H9 (cell line): ENCODE measurements around the gene SLC35F6. TPM values are rescaled to one million over a fixed set of nuclear protein-coding genes. Genes with fewer than 3 reads are reported as not detected.

Experiments used
- DNase-seq: peaks from one replicate; pipeline ENCODE4 v3.0.0-alpha.2; 2017
- H2AFZ ChIP-seq: one replicate; pipeline ENCODE4 v1.6.1; 2013; ENCODE audit warnings: mild to moderate bottlenecking, low read length, control low read depth, moderate library complexity
- H2AK5ac ChIP-seq: 2 replicates; pipeline ENCODE4 v1.6.1; 2013; ENCODE audit warnings: low read length, control low read depth, mixed read lengths; ENCODE audit not compliant: insufficient read length
- H2BK120ac ChIP-seq: one replicate; pipeline ENCODE4 v1.6.1; 2013; ENCODE audit warnings: low read depth, mild to moderate bottlenecking, low read length, control low read depth, inconsistent platforms; ENCODE audit not compliant: poor library complexity, severe bottlenecking
- H2BK12ac ChIP-seq: 2 replicates; pipeline ENCODE4 v1.6.1; 2013; ENCODE audit warnings: low read length, control low read depth, mixed read lengths, low read depth; ENCODE audit not compliant: insufficient read length
- H2BK15ac ChIP-seq: 2 replicates; pipeline ENCODE4 v1.6.1; 2013; ENCODE audit warnings: low read depth, low read length, control low read depth
- H2BK20ac ChIP-seq: one replicate; pipeline ENCODE4 v1.6.1; 2013; ENCODE audit warnings: low read depth, mild to moderate bottlenecking, low read length, control low read depth, inconsistent platforms; ENCODE audit not compliant: poor library complexity, severe bottlenecking
- H2BK5ac ChIP-seq: 2 replicates; pipeline ENCODE4 v1.6.1; 2013; ENCODE audit warnings: low read length, control low read depth, mixed read lengths; ENCODE audit not compliant: insufficient read length
- H3K14ac ChIP-seq: 2 replicates; pipeline ENCODE4 v1.6.1; 2013; ENCODE audit warnings: low read length, control low read depth; ENCODE audit not compliant: insufficient read depth
- H3K18ac ChIP-seq: 2 replicates; pipeline ENCODE4 v1.6.1; 2013; ENCODE audit warnings: low read depth, mild to moderate bottlenecking, mixed read lengths, low read length, control low read depth; ENCODE audit not compliant: insufficient read length
- H3K23ac ChIP-seq: 2 replicates; pipeline ENCODE4 v1.6.1; 2013; ENCODE audit warnings: low read length, control low read depth, mixed read lengths, low read depth; ENCODE audit not compliant: insufficient read length
- H3K23me2 ChIP-seq: 2 replicates; pipeline ENCODE4 v1.6.1; 2013; ENCODE audit warnings: low read depth, mild to moderate bottlenecking, mixed read lengths, low read length, control low read depth; ENCODE audit not compliant: insufficient read length, poor library complexity, severe bottlenecking
- H3K27ac ChIP-seq: 2 replicates; pipeline ENCODE4 v1.5.1; 2013; ENCODE audit warnings: low read length, control low read depth, mixed read lengths, low read depth; ENCODE audit not compliant: insufficient read length
- H3K27me3 ChIP-seq: 2 replicates; pipeline ENCODE4 v1.6.1; 2013; ENCODE audit warnings: low read length, control low read depth, inconsistent platforms; ENCODE audit not compliant: insufficient read depth
- H3K4ac ChIP-seq: 2 replicates; pipeline ENCODE4 v1.6.1; 2013; ENCODE audit warnings: low read depth, mild to moderate bottlenecking, control low read depth, inconsistent platforms, low read length, moderate library complexity
- H3K4me1 ChIP-seq: 2 replicates; pipeline ENCODE4 v1.6.1; 2013; ENCODE audit warnings: low read length, control low read depth, inconsistent platforms; ENCODE audit not compliant: insufficient read depth
- H3K4me2 ChIP-seq: 2 replicates; pipeline ENCODE4 v1.6.1; 2013; ENCODE audit warnings: low read length, control low read depth, mixed read lengths; ENCODE audit not compliant: insufficient read length, insufficient read depth
- H3K56ac ChIP-seq: 2 replicates; pipeline ENCODE4 v1.6.1; 2013; ENCODE audit warnings: low read depth, mild to moderate bottlenecking, mixed read lengths, low read length, control low read depth; ENCODE audit not compliant: insufficient read length
- H3K79me1 ChIP-seq: 2 replicates; pipeline ENCODE4 v1.6.1; 2013; ENCODE audit warnings: low read depth, mild to moderate bottlenecking, moderate library complexity, low read length, control low read depth, inconsistent platforms; ENCODE audit not compliant: insufficient read depth, poor library complexity, severe bottlenecking
- H3K79me2 ChIP-seq: 2 replicates; pipeline ENCODE4 v1.6.1; 2013; ENCODE audit warnings: low read length, control low read depth, inconsistent platforms; ENCODE audit not compliant: insufficient read depth
- H3K9ac ChIP-seq: 2 replicates; pipeline ENCODE4 v1.6.1; 2013; ENCODE audit warnings: low read length, control low read depth, mixed read lengths; ENCODE audit not compliant: insufficient read length; ENCODE audit errors: extremely low read depth
- H3K9me3 ChIP-seq: one replicate; pipeline ENCODE4 v1.6.1; 2013; ENCODE audit warnings: low read depth, low read length, inconsistent platforms; ENCODE audit not compliant: control insufficient read depth
- H3T11ph ChIP-seq: one replicate; pipeline ENCODE4 v1.6.1; 2013; ENCODE audit warnings: mild to moderate bottlenecking, low read length, control low read depth, inconsistent platforms
- H4K20me1 ChIP-seq: one replicate; pipeline ENCODE4 v1.6.1; 2013; ENCODE audit not compliant: control insufficient read depth, insufficient read length, insufficient read depth
- H4K5ac ChIP-seq: 2 replicates; pipeline ENCODE4 v1.6.1; 2013; ENCODE audit warnings: low read depth, mild to moderate bottlenecking, mixed read lengths, low read length, control low read depth; ENCODE audit not compliant: insufficient read length
- H4K8ac ChIP-seq: replicated peaks from 2 replicates; pipeline ENCODE4 v1.6.1; 2013; ENCODE audit warnings: low read length, control low read depth, mixed read lengths, low read depth; ENCODE audit not compliant: insufficient read length
- H4K91ac ChIP-seq: 2 replicates; pipeline ENCODE4 v1.6.1; 2013; ENCODE audit warnings: low read depth, mild to moderate bottlenecking, moderate library complexity, mixed read lengths, low read length, control low read depth; ENCODE audit not compliant: insufficient read length
- H3K27ac Mint-ChIP-seq, 3 experiments: 2 replicates in 2 of 3; 3 replicates in 1 of 3; pipeline ENCODE4 v1.8.0; 2020 to 2021; ENCODE audit warnings: mixed read lengths in 3 of 3, mild to moderate bottlenecking in 1 of 3, moderate library complexity in 1 of 3
- H3K27me3 Mint-ChIP-seq: 2 replicates; pipeline ENCODE4 v1.8.0; 2021; ENCODE audit warnings: low read depth, mild to moderate bottlenecking, moderate library complexity, mixed read lengths
- H3K36me3 Mint-ChIP-seq, 3 experiments: 2 replicates in 2 of 3; 3 replicates in 1 of 3; pipeline ENCODE4 v1.8.0; 2020 to 2021; ENCODE audit warnings: low read depth in 3 of 3, mixed read lengths in 3 of 3; ENCODE audit not compliant: insufficient read depth in 1 of 3
- H3K4me1 Mint-ChIP-seq, 2 experiments: 2 replicates each; pipeline ENCODE4 v1.8.0; 2020; ENCODE audit warnings: mixed read lengths in 2 of 2
- H3K4me3 Mint-ChIP-seq, 2 experiments: 2 replicates in 1 of 2; 3 replicates in 1 of 2; pipeline ENCODE4 v1.8.0; 2020 to 2021; ENCODE audit warnings: mild to moderate bottlenecking in 2 of 2, mixed read lengths in 2 of 2, moderate library complexity in 1 of 2
- H3K9me3 Mint-ChIP-seq, 2 experiments: 2 replicates in 1 of 2; 3 replicates in 1 of 2; pipeline ENCODE4 v1.8.0; 2020; ENCODE audit warnings: mild to moderate bottlenecking in 2 of 2, mixed read lengths in 2 of 2, moderate library complexity in 1 of 2
- WGBS: extraction: QIAGEN DNeasy Blood & Tissue Kit; methylation state at CpG from one replicate; pipeline ENCODE4 v1.1.7; 2013; ENCODE audit warnings: missing lambda C conversion rate, low lambda C conversion rate, mixed read lengths; ENCODE audit not compliant: insufficient read length; ENCODE audit errors: extremely low coverage; 5-methylcytosine and 5-hydroxymethylcytosine counted together
- total RNA-seq: library from RNA; stranded (reverse); gene quantifications from 2 replicates; pipeline ENCODE4 v1.2.1, GENCODE V29; 2021
- TF ChIP-seq, protein P1 (sequence below): fragments of 200-600 bp; sonication (generic); conservative IDR thresholded peaks from 3 replicates; pipeline ENCODE4 v1.8.0; 2021; ENCODE audit warnings: antibody characterized with exemption, mild to moderate bottlenecking

Gene SLC35F6
- total RNA-seq, 1 experiment from 2014 or later, result 15.7 TPM

DNA sequence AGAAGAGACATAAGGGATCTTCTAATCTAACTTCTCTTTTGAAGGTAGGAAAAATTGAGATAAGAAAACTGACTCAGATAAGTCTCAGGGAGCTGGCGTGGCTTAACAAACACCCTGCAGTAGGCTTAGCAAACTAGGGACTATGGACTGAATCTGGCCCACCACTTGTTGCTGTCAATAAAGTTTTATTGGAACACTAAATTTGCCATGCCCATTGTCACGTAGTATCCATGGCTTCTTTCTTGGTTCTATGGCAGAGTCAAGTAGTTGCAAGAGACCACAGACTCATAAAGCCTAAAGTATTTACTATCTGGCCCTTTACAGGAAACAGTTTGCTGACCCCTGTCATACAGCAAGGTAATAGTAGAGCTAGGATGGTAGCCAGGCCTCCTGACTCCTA, 47.3 kb upstream of the SLC35F6 start:
- no CpG with 5 or more reads among the region's 2 CpGs for WGBS
- no peak overlapping the region for H3K4me2 ChIP-seq
- H4K8ac ChIP-seq, result no peak overlapping the region
- no peak overlapping the region for H2BK120ac ChIP-seq
- H2BK12ac ChIP-seq, result no peak overlapping the region
- H2AK5ac ChIP-seq, result no peak overlapping the region
- H2BK5ac ChIP-seq, result no peak overlapping the region
- H3K27ac ChIP-seq, result no peak overlapping the region
- Mint-ChIP-seq H3K4me3 (no peak overlapping the region), H3K9me3 (no peaks in the 10 kb centered on the region), H3K4me1 (peaks cover 13 to 18% of the 10 kb centered on the region in 2 experiments), H3K36me3 (no peaks in the 10 kb centered on the region), H3K27me3 (peaks cover 6% of the 10 kb centered on the region), H3K27ac (no peak overlapping the region)
- H3K23me2 ChIP-seq, result no peaks in the 10 kb centered on the region
- H3K4ac ChIP-seq, result no peak overlapping the region
- H3K56ac ChIP-seq, result no peak overlapping the region
- no peaks in the 10 kb centered on the region for H3K79me2 ChIP-seq
- no peak overlapping the region for H2BK15ac ChIP-seq
- H3K9ac ChIP-seq, result no peak overlapping the region
- H4K91ac ChIP-seq, result no peak overlapping the region
- no peaks in the 10 kb centered on the region for H3K79me1 ChIP-seq
- H3T11ph ChIP-seq, result no peak overlapping the region
- no peaks in the 10 kb centered on the region for H3K9me3 ChIP-seq
- no peak for DNase-seq
- TF ChIP-seq, protein P1, sequence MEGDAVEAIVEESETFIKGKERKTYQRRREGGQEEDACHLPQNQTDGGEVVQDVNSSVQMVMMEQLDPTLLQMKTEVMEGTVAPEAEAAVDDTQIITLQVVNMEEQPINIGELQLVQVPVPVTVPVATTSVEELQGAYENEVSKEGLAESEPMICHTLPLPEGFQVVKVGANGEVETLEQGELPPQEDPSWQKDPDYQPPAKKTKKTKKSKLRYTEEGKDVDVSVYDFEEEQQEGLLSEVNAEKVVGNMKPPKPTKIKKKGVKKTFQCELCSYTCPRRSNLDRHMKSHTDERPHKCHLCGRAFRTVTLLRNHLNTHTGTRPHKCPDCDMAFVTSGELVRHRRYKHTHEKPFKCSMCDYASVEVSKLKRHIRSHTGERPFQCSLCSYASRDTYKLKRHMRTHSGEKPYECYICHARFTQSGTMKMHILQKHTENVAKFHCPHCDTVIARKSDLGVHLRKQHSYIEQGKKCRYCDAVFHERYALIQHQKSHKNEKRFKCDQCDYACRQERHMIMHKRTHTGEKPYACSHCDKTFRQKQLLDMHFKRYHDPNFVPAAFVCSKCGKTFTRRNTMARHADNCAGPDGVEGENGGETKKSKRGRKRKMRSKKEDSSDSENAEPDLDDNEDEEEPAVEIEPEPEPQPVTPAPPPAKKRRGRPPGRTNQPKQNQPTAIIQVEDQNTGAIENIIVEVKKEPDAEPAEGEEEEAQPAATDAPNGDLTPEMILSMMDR, result no peak
- no peak overlapping the region for H3K23ac ChIP-seq
- no peak overlapping the region for H3K14ac ChIP-seq
- H4K5ac ChIP-seq, result no peak overlapping the region
- H4K20me1 ChIP-seq, result no peaks in the 10 kb centered on the region
- no peak overlapping the region for H2BK20ac ChIP-seq
- no peak overlapping the region for H3K18ac ChIP-seq
- H3K4me1 ChIP-seq, result peaks cover 4% of the 10 kb centered on the region; the same call in 1 of the 2 replicates
- H2AFZ ChIP-seq, result no peak overlapping the region
- H3K27me3 ChIP-seq, result no peaks in the 10 kb centered on the region
